IMR-90 (cell line): Measurements from ENCODE around the gene UNC5B. TPM values are rescaled to one million over a fixed set of nuclear protein-coding genes. Genes with fewer than 3 reads are reported as not detected.

Experiments used
- ATAC-seq: fragments of 200-7000 bp; cut with Tn5 transposase; 2 replicates; pipeline ENCODE4 v1.9.1; 2020; ENCODE audit warnings: low read depth, mild to moderate bottlenecking, moderate library complexity
- BruUV-seq: library from RNA; stranded (reverse); fragments of 400-500 nt; replicated peaks from 2 replicates; lab custom pipeline; 2021; lab: Mats Ljungman, UMichigan
- CTCF ChIA-PET: fragments of 300-600 bp; formaldehyde crosslinking; extraction: SDS; loops from one replicate; lab custom pipeline; 2021; ENCODE audit warnings: antibody characterized with exemption; lab: Yijun Ruan, JAX
- POLR2A ChIA-PET: fragments of 300-600 bp; sonication (Branson Sonifier 250); formaldehyde crosslinking; loops from one replicate; lab custom pipeline; 2022; ENCODE audit warnings: antibody characterized with exemption; ENCODE audit not compliant: unreplicated experiment; lab: Charles Lee
- DNase-seq: peaks from one replicate; pipeline ENCODE4 v3.0.0; 2013
- H2AFZ ChIP-seq: replicated peaks from 2 replicates; pipeline ENCODE3; 2013; ENCODE audit warnings: low read length, mild to moderate bottlenecking; ENCODE audit not compliant: poor library complexity
- H2AK5ac ChIP-seq: 2 replicates; pipeline ENCODE4 v1.6.1; 2013; ENCODE audit warnings: low read depth, low read length, inconsistent platforms
- H2AK9ac ChIP-seq: replicated peaks from 2 replicates; pipeline ENCODE3; 2013; ENCODE audit warnings: mild to moderate bottlenecking, low read depth, low read length, moderate library complexity; ENCODE audit not compliant: poor library complexity
- H2BK120ac ChIP-seq: 2 replicates; pipeline ENCODE4 v1.6.1; 2013; ENCODE audit warnings: low read depth, low read length, inconsistent platforms
- H2BK15ac ChIP-seq: 3 replicates; pipeline ENCODE4 v1.6.1; 2013; ENCODE audit warnings: low read depth, low read length, inconsistent platforms
- H2BK20ac ChIP-seq: 2 replicates; pipeline ENCODE4 v1.6.1; 2013; ENCODE audit warnings: low read depth, mild to moderate bottlenecking, inconsistent platforms, low read length, moderate library complexity
- H2BK5ac ChIP-seq: 2 replicates; pipeline ENCODE4 v1.6.1; 2013; ENCODE audit warnings: mild to moderate bottlenecking, low read depth, low read length, inconsistent platforms; ENCODE audit not compliant: poor library complexity, severe bottlenecking
- H3K14ac ChIP-seq: replicated peaks from 2 replicates; pipeline ENCODE4 v1.6.1; 2013; ENCODE audit warnings: low read depth, low read length, inconsistent platforms
- H3K18ac ChIP-seq: 2 replicates; pipeline ENCODE4 v1.6.1; 2013; ENCODE audit warnings: low read depth, low read length, control low read depth
- H3K23ac ChIP-seq: 2 replicates; pipeline ENCODE4 v1.6.1; 2013; ENCODE audit warnings: low read depth, low read length, inconsistent platforms
- H3K27ac ChIP-seq: 2 replicates; pipeline ENCODE4 v1.5.1; 2013; ENCODE audit warnings: mild to moderate bottlenecking, control low read depth, low read length; ENCODE audit not compliant: insufficient read depth
- H3K27me3 ChIP-seq: 2 replicates; pipeline ENCODE4 v1.6.1; 2013; ENCODE audit warnings: low read length; ENCODE audit not compliant: control insufficient read depth, insufficient read depth
- H3K36me3 ChIP-seq: 2 replicates; pipeline ENCODE4 v1.6.1; 2013; ENCODE audit warnings: low read length, mixed read lengths; ENCODE audit not compliant: control insufficient read depth, insufficient read depth
- H3K4ac ChIP-seq: 2 replicates; pipeline ENCODE4 v1.6.1; 2013; ENCODE audit warnings: low read depth, low read length, inconsistent platforms
- H3K4me1 ChIP-seq: 2 replicates; pipeline ENCODE4 v1.6.1; 2013; ENCODE audit warnings: low read length, mixed read lengths; ENCODE audit not compliant: control insufficient read depth, insufficient read depth
- H3K4me2 ChIP-seq: 2 replicates; pipeline ENCODE4 v1.6.1; 2013; ENCODE audit warnings: low read depth, mild to moderate bottlenecking, control low read depth, low read length, moderate library complexity
- H3K4me3 ChIP-seq: 2 replicates; pipeline ENCODE4 v1.5.1; 2013; ENCODE audit warnings: low read depth, mild to moderate bottlenecking, control low read depth, low read length, moderate library complexity; ENCODE audit not compliant: insufficient read depth
- H3K56ac ChIP-seq: 2 replicates; pipeline ENCODE4 v1.6.1; 2013; ENCODE audit warnings: low read length, inconsistent platforms; ENCODE audit not compliant: insufficient read depth; ENCODE audit errors: extremely low read depth
- H3K79me1 ChIP-seq, 2 experiments: 2 replicates each; pipeline ENCODE4 v1.6.1; 2013; ENCODE audit warnings: low read length in 2 of 2, inconsistent platforms in 1 of 2, low read depth in 1 of 2
- H3K9ac ChIP-seq: 2 replicates; pipeline ENCODE4 v1.6.1; 2013; ENCODE audit warnings: low read depth, low read length, control low read depth
- H3K9me1 ChIP-seq: 2 replicates; pipeline ENCODE4 v1.6.1; 2013; ENCODE audit warnings: low read length, inconsistent platforms; ENCODE audit not compliant: insufficient read depth
- H3K9me3 ChIP-seq: 2 replicates; pipeline ENCODE4 v1.6.1; 2013; ENCODE audit warnings: low read length; ENCODE audit not compliant: control insufficient read depth, insufficient read depth
- H4K20me1 ChIP-seq: 2 replicates; pipeline ENCODE4 v1.6.1; 2013; ENCODE audit warnings: low read length, inconsistent platforms; ENCODE audit not compliant: insufficient read depth
- H4K5ac ChIP-seq: 2 replicates; pipeline ENCODE4 v1.6.1; 2013; ENCODE audit warnings: mild to moderate bottlenecking, low read depth, low read length, control low read depth
- H4K8ac ChIP-seq, 2 experiments: 2 replicates each; pipeline ENCODE4 v1.6.1; 2013; ENCODE audit warnings: low read depth in 2 of 2, low read length in 2 of 2, control low read depth in 1 of 2, inconsistent platforms in 1 of 2
- H4K91ac ChIP-seq: 2 replicates; pipeline ENCODE4 v1.6.1; 2013; ENCODE audit warnings: low read depth, low read length, inconsistent platforms; ENCODE audit not compliant: insufficient read depth
- BHLHE40 ChIP-seq: fragments of 150-350 bp; IDR thresholded peaks from 2 replicates; pipeline ENCODE4 v1.6.1; 2016; ENCODE audit warnings: mild to moderate bottlenecking, low read depth, low read length
- CEBPB ChIP-seq: IDR thresholded peaks from 2 replicates; pipeline ENCODE4 v1.6.1; 2012; ENCODE audit warnings: low read depth, low read length, improper control_type of control experiment
- CHD1 ChIP-seq: IDR thresholded peaks from 2 replicates; pipeline ENCODE4 v1.6.1; 2012; ENCODE audit warnings: low read depth, low read length, improper control_type of control experiment
- MAFK ChIP-seq: IDR thresholded peaks from 2 replicates; pipeline ENCODE4 v1.6.1; 2012; ENCODE audit warnings: low read depth, low read length, improper control_type of control experiment
- MXI1 ChIP-seq: IDR thresholded peaks from 2 replicates; pipeline ENCODE4 v1.6.1; 2012; ENCODE audit warnings: low read depth, mild to moderate bottlenecking, low read length, moderate library complexity, borderline replicate concordance
- RAD21 ChIP-seq: IDR thresholded peaks from 2 replicates; pipeline ENCODE4 v1.6.1; 2012; ENCODE audit warnings: low read length, improper control_type of control experiment
- USF2 ChIP-seq: fragments of 150-350 bp; IDR thresholded peaks from 2 replicates; pipeline ENCODE4 v1.6.1; 2017; ENCODE audit warnings: mild to moderate bottlenecking, antibody characterized with exemption, low read length, low read depth
- WGBS, 2 experiments: methylation state at CpG; one replicate each; pipeline versions ENCODE4 v1.1.5 to v1.1.7; 2013; ENCODE audit warnings: missing lambda C conversion rate in 2 of 2; ENCODE audit not compliant: insufficient read length in 1 of 2; ENCODE audit errors: extremely low coverage in 2 of 2; 5-methylcytosine and 5-hydroxymethylcytosine counted together
- dilution Hi-C: fragments of 300-500 bp; cut with HindIII; formaldehyde crosslinking; loops from one replicate; pipeline ENCODE4 v1.14.3; 2018; ENCODE audit warnings: low sequenced_read_pairs; ENCODE audit not compliant: unreplicated experiment
- in situ Hi-C: fragments of 300-500 bp; cut with MboI; formaldehyde crosslinking; loops from 3 replicates; pipeline ENCODE4 v1.14.3; 2019; ENCODE audit warnings: low sequenced_read_pairs, inconsistent platforms, mixed read lengths
- intact Hi-C: fragments of 100-400 bp; cut with micrococcal nuclease; formaldehyde crosslinking; loops from 2 replicates; pipeline ENCODE4 v1.10.0; 2022
- polyA plus RNA-seq, 3 experiments: library from polyadenylated mRNA; depleted of rRNA; stranded (reverse); fragments of >200 nt; gene quantifications; 2 replicates each; pipeline ENCODE4 v1.2.3, GENCODE V29; 2012; ENCODE audit warnings: low replicate concordance in 1 of 3
- total RNA-seq: library from RNA; depleted of rRNA; stranded (reverse); fragments of >200 nt; gene quantifications from 2 replicates; pipeline ENCODE4 v1.2.3, GENCODE V29; 2012
- TF ChIP-seq, protein P1 (sequence below): conservative IDR thresholded peaks from 2 replicates; pipeline ENCODE4 v1.5.1; 2012; ENCODE audit warnings: mild to moderate bottlenecking, low read depth, low read length, improper control_type of control experiment

UNC5B gene
- total and polyA plus RNA-seq, 2 of the 4 experiments (the other 2 are of a cell fraction): 1.6 to 4.2 TPM

DNA sequence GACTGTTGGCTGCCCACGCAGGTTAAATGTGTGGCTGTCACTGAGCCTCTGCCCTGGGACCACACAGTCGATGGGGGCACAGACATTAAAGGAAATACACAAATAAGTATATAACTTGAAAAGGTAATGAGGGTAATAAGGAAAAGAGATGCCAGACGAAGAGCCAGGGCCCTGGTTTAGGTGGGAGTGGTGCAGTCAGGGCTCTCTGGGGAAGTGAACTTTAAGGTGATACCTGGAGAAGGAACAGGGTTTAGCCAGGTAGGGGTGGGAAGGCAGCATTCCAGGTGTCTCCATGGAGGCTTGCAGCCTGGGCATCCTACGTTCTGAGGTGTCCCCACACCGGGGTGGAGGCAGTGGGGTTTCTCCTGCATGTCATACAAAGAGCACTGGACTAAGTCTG, 50.4 kb downstream of the UNC5B start:
- WGBS, 2 experiments: 93% methylated on average over 2 of the region's 5 CpGs; no CpG with 5 or more reads in 1 of the 2 experiments

More for the DNA sequence above, 50.4 kb downstream of the UNC5B start:
- Histone ChIP-seq H3K4me3 (no peak overlapping the region), H3K4me1 (peaks cover 31% of the 10 kb centered on the region), H3K23ac (no peak overlapping the region), H4K20me1 (no peaks in the 10 kb centered on the region), H3K56ac (no peak overlapping the region), H2BK5ac (no peak overlapping the region), H3K27ac (no peak overlapping the region), H4K8ac (no peak overlapping the region), H2BK120ac (no peak overlapping the region), H2BK20ac (no peak overlapping the region), H4K5ac (no peak overlapping the region), H3K36me3 (no peaks in the 10 kb centered on the region), H3K27me3 (no peaks in the 10 kb centered on the region), H2AFZ (no peak overlapping the region), H3K4me2 (no peak overlapping the region), H3K14ac (no peak overlapping the region), H3K9me1 (no peaks in the 10 kb centered on the region), H3K9ac (no peak overlapping the region), H4K91ac (no peak overlapping the region), H2AK9ac (no peak overlapping the region), H2AK5ac (peak overlapping the region; percentile 21; the same call in 1 of the 2 replicates), H2BK15ac (no peak overlapping the region), H3K9me3 (no peaks in the 10 kb centered on the region), H3K18ac (no peak overlapping the region), H3K4ac (no peak overlapping the region), H3K79me1 (no peaks in the 10 kb centered on the region; a peak in 1 of 4 replicates)
- intact Hi-C loops: no loop called here
- no TSS peak for BruUV-seq
- DNase-seq (no peak), ATAC-seq (no peak)
- in situ Hi-C loops: no loop called here
- TF ChIP-seq USF2 (no peak), RAD21 (no peak), CHD1 (no peak), CEBPB (no peak), MXI1 (no peak), BHLHE40 (no peak), MAFK (no peak)
- TF ChIP-seq, protein P1, sequence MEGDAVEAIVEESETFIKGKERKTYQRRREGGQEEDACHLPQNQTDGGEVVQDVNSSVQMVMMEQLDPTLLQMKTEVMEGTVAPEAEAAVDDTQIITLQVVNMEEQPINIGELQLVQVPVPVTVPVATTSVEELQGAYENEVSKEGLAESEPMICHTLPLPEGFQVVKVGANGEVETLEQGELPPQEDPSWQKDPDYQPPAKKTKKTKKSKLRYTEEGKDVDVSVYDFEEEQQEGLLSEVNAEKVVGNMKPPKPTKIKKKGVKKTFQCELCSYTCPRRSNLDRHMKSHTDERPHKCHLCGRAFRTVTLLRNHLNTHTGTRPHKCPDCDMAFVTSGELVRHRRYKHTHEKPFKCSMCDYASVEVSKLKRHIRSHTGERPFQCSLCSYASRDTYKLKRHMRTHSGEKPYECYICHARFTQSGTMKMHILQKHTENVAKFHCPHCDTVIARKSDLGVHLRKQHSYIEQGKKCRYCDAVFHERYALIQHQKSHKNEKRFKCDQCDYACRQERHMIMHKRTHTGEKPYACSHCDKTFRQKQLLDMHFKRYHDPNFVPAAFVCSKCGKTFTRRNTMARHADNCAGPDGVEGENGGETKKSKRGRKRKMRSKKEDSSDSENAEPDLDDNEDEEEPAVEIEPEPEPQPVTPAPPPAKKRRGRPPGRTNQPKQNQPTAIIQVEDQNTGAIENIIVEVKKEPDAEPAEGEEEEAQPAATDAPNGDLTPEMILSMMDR: no peak
- ChIA-PET POLR2A (no interaction called here), CTCF (no interaction called here)
- dilution Hi-C loops: no loop called here
